ENCODE measurements around the gene PRKCB. TPM values are rescaled to one million over a fixed set of nuclear protein-coding genes. Genes with fewer than 3 reads are reported as not detected.

The PRKCB gene
- total and polyA plus RNA-seq, 2 of the 8 experiments (the other 6 are each of a cell fraction or from before 2014, with no cell fraction given) = 7.1 to 12.1 TPM

GRCh38 chr16:23827057-23827456 is 8.7 kb upstream of the PRKCB start (continued):
- TF ChIP-seq E2F6 (IDR thresholded peaks at IDR 0.05) = no peak
